Measurements from ENCODE around the gene CSAD.

- no peak for TF ChIP-seq POLR2A (IDR thresholded peaks at IDR 0.05)
- no peak for TF ChIP-seq CTCF (IDR thresholded peaks at IDR 0.05)
- no peak for TF ChIP-seq EP300 (IDR thresholded peaks at IDR 0.05; ENCODE audit: low read depth)
These were observed 33.5 kb upstream of the CSAD start for GRCh38 chr12:53214221-53214620.
